Measurements from ENCODE around the gene RBM33. TPM values are rescaled to one million over a fixed set of nuclear protein-coding genes. Genes with fewer than 3 reads are reported as not detected.
"Not testable (repeated sequence)": the region's sequence is repeated elsewhere in the genome, so short reads cannot be mapped to it uniquely, and the experiment has no call there.

Gene RBM33
- polyA plus RNA-seq, 1 donor (not counting 4 experiments of a cell fraction or from before 2014, with no cell fraction given) = 8.9 TPM

- Histone ChIP-seq H3K27ac (ENCODE audit: control insufficient read depth, insufficient read depth, low read length) (no peak overlapping the region), H2AFZ (ENCODE audit: control insufficient read depth, low read length) (no peak overlapping the region), H3K9ac (ENCODE audit: control insufficient read depth, extremely low read depth, insufficient read depth, low read length) (no peak overlapping the region), H3K9me1 (ENCODE audit: control insufficient read depth, extremely low read depth, insufficient read depth, low read length) (no peaks in the 10 kb centered on the region), H3K79me2 (ENCODE audit: control insufficient read depth, insufficient read depth, low read length) (no peaks in the 10 kb centered on the region), H3K4me1 (ENCODE audit: control insufficient read depth, extremely low read depth, insufficient read depth, low read length) (peaks cover 4% of the 10 kb centered on the region), H3K36me3 (ENCODE audit: control insufficient read depth in 2 of 2, extremely low read depth in 1 of 2, insufficient read depth in 2 of 2, low read length in 2 of 2) (no peaks in the 10 kb centered on the region), H3K27me3 (ENCODE audit: control insufficient read depth, extremely low read depth, insufficient read depth, low read length) (peaks cover 35% of the 10 kb centered on the region), H3K4me2 (ENCODE audit: control insufficient read depth, extremely low read depth, insufficient read depth, low read depth, low read length) (no peak overlapping the region), H4K20me1 (ENCODE audit: control insufficient read depth, extremely low read depth, insufficient read depth, low read length) (no peaks in the 10 kb centered on the region), H3K4me3 (ENCODE audit: control insufficient read depth in 2 of 3, extremely low read depth in 1 of 3, insufficient read depth in 2 of 3, low read depth in 1 of 3, low read length in 3 of 3) (no peak overlapping the region), H3K9me3 (ENCODE audit: control insufficient read depth, low read depth, low read length) (no peaks in the 10 kb centered on the region)
- no peak for FAIRE-seq
- dilution Hi-C loops (cut with MboI; ENCODE audit: extremely low pct_ligation_motif_present, low sequenced_read_pairs) = loop anchor here (25.0 kb wide), 1 partner anchor 871 kb away; no protein-coding TSS in a partner anchor
- TF ChIP-seq CTCF (optimal IDR thresholded peaks at IDR 0.05 in 1 of 3, IDR thresholded peaks at IDR 0.05 in 1 of 3, conservative IDR thresholded peaks at IDR 0.05 in 1 of 3; ENCODE audit: extremely low read depth in 1 of 3, insufficient read depth in 2 of 3, low read length in 3 of 3) (no peak), EZH2 (IDR thresholded peaks at IDR 0.05; ENCODE audit: low read length) (no peak)
- DNase-seq (ENCODE audit: low read depth, low spot score) = no peak
Measured at GRCh38 chr7:155816192-155816508, 171.7 kb downstream of the RBM33 start.

DNA sequence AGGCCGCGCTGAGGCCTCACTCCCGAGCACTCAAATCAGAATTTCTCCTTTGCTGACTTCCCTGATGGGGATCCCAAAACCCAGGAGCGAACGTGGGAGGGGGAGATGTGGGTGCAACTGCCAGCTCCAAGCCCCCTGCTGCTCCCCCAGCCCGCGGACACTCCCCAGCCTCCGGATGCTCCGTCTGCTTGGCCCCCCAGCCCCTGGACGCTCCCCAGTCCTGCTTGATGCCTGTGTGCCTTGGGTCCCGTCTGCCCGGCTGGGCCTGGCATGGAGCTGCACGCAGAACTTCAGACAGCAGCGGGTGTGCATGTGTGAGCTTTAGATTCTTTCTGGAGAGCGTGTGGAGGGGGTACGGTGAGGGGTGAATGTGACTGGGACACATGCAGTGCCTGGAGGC, 172.5 kb downstream of the RBM33 start:
- no peak for FAIRE-seq
- H3K9ac ChIP-seq (ENCODE audit: control insufficient read depth, extremely low read depth, insufficient read depth, low read length) = no peak overlapping the region
- H3K36me3 ChIP-seq (ENCODE audit: control insufficient read depth in 2 of 2, extremely low read depth in 1 of 2, insufficient read depth in 2 of 2, low read length in 2 of 2) = no peaks in the 10 kb centered on the region
- no peaks in the 10 kb centered on the region for H3K9me1 ChIP-seq (ENCODE audit: control insufficient read depth, extremely low read depth, insufficient read depth, low read length)
- no peak overlapping the region for H3K4me3 ChIP-seq (ENCODE audit: control insufficient read depth in 2 of 3, extremely low read depth in 1 of 3, insufficient read depth in 2 of 3, low read depth in 1 of 3, low read length in 3 of 3)
- no peak for DNase-seq (ENCODE audit: low read depth, low spot score)
- no peak overlapping the region for H2AFZ ChIP-seq (ENCODE audit: control insufficient read depth, low read length)
- H3K27me3 ChIP-seq (ENCODE audit: control insufficient read depth, extremely low read depth, insufficient read depth, low read length) = peaks cover 27% of the 10 kb centered on the region
- H3K9me3 ChIP-seq (ENCODE audit: control insufficient read depth, low read depth, low read length) = no peaks in the 10 kb centered on the region
- no peak for TF ChIP-seq EZH2 (IDR thresholded peaks at IDR 0.05; ENCODE audit: low read length)
- no peak for TF ChIP-seq CTCF (optimal IDR thresholded peaks at IDR 0.05 in 1 of 3, IDR thresholded peaks at IDR 0.05 in 1 of 3, conservative IDR thresholded peaks at IDR 0.05 in 1 of 3; ENCODE audit: extremely low read depth in 1 of 3, insufficient read depth in 2 of 3, low read length in 3 of 3)
- peaks cover under 1% of the 10 kb centered on the region for H3K4me1 ChIP-seq (ENCODE audit: control insufficient read depth, extremely low read depth, insufficient read depth, low read length)
- no peak overlapping the region for H3K27ac ChIP-seq (ENCODE audit: control insufficient read depth, insufficient read depth, low read length)
- no peak overlapping the region for H3K4me2 ChIP-seq (ENCODE audit: control insufficient read depth, extremely low read depth, insufficient read depth, low read depth, low read length)
- dilution Hi-C loops (cut with MboI; ENCODE audit: extremely low pct_ligation_motif_present, low sequenced_read_pairs) = loop anchor here (25.0 kb wide), 1 partner anchor 870 kb away; no protein-coding TSS in a partner anchor
- H4K20me1 ChIP-seq (ENCODE audit: control insufficient read depth, extremely low read depth, insufficient read depth, low read length) = no peaks in the 10 kb centered on the region
- no peaks in the 10 kb centered on the region for H3K79me2 ChIP-seq (ENCODE audit: control insufficient read depth, insufficient read depth, low read length)

DNA sequence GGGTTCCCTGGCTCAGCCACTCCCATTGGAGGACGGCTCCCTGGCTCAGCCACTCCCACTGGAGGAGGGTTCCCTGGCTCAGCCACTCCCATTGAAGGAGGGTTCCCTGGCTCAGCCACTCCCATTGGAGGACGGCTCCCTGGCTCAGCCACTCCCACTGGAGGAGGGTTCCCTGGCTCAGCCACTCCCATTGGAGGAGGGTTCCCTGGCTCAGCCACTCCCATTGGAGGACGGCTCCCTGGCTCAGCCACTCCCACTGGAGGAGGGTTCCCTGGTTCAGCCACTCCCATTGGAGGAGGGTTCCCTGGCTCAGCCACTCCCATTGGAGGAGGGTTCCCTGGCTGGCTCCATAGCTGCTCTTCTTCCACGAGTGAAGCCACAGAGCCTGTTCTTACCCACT, 173.1 kb downstream of the RBM33 start:
- peaks cover 21% of the 10 kb centered on the region for H3K27me3 ChIP-seq (ENCODE audit: control insufficient read depth, extremely low read depth, insufficient read depth, low read length)
- not testable (repeated sequence) for H2AFZ ChIP-seq (ENCODE audit: control insufficient read depth, low read length); H3K4me1 ChIP-seq (ENCODE audit: control insufficient read depth, extremely low read depth, insufficient read depth, low read length); H3K27ac ChIP-seq (ENCODE audit: control insufficient read depth, insufficient read depth, low read length); H3K9ac ChIP-seq (ENCODE audit: control insufficient read depth, extremely low read depth, insufficient read depth, low read length); H3K9me3 ChIP-seq (ENCODE audit: control insufficient read depth, low read depth, low read length); DNase-seq (ENCODE audit: low read depth, low spot score); H3K36me3 ChIP-seq (ENCODE audit: control insufficient read depth in 2 of 2, extremely low read depth in 1 of 2, insufficient read depth in 2 of 2, low read length in 2 of 2); FAIRE-seq; H4K20me1 ChIP-seq (ENCODE audit: control insufficient read depth, extremely low read depth, insufficient read depth, low read length); H3K4me2 ChIP-seq (ENCODE audit: control insufficient read depth, extremely low read depth, insufficient read depth, low read depth, low read length); H3K79me2 ChIP-seq (ENCODE audit: control insufficient read depth, insufficient read depth, low read length); H3K4me3 ChIP-seq (ENCODE audit: control insufficient read depth in 2 of 3, extremely low read depth in 1 of 3, insufficient read depth in 2 of 3, low read depth in 1 of 3, low read length in 3 of 3); H3K9me1 ChIP-seq (ENCODE audit: control insufficient read depth, extremely low read depth, insufficient read depth, low read length)
- dilution Hi-C loops (cut with MboI; ENCODE audit: extremely low pct_ligation_motif_present, low sequenced_read_pairs) = loop anchor here (25.0 kb wide), 1 partner anchor 870 kb away; no protein-coding TSS in a partner anchor
